Stimulated activated CD8-positive, alpha-beta memory T cell treated with anti-CD3 and anti-CD28 coated beads, Interleukin-15, amount 100 ng/mL, for 4 hours (primary cell): ENCODE data around the gene GPR135.
"Not testable (repeated sequence)": the region's sequence is repeated elsewhere in the genome, so short reads cannot be mapped to it uniquely, and the experiment has no call there.

Source experiments
- DNase-seq, 2 donors: peaks; one replicate each; pipeline ENCODE4 v3.0.0-alpha.2; 2020; ENCODE audit warnings: low read depth in 2 of 2

Gene GPR135

GRCh38 chr14:59475709-59476108, 10.5 kb upstream of the GPR135 start:
- DNase-seq, result no peak

- no peak for DNase-seq
These were observed 9.0 kb upstream of the GPR135 start for GRCh38 chr14:59474172-59474571.

- peak in 1 of 2 donors; percentile 38 for DNase-seq
These were observed 479 bp downstream of the GPR135 start for GRCh38 chr14:59464486-59465315.

GRCh38 chr14:59463787-59464485, 1.2 kb downstream of the GPR135 start:
- DNase-seq, result no peak

GRCh38 chr14:59461891-59462290, 3.3 kb downstream of the GPR135 start:
- no peak for DNase-seq

GRCh38 chr14:59460378-59460777, 4.8 kb downstream of the GPR135 start:
- DNase-seq, result no peak

- no peak for DNase-seq
These were observed 6.7 kb downstream of the GPR135 start for GRCh38 chr14:59458486-59458885.

- DNase-seq, result no peak
These were observed 9.8 kb downstream of the GPR135 start for GRCh38 chr14:59455411-59455810.

- no peak for DNase-seq
These were observed 11.0 kb downstream of the GPR135 start for GRCh38 chr14:59454139-59454538.

- no peak for DNase-seq
These were observed 13.3 kb downstream of the GPR135 start for GRCh38 chr14:59451849-59452248.

GRCh38 chr14:59450716-59451115, 14.5 kb downstream of the GPR135 start:
- DNase-seq, result no peak

- DNase-seq, result not testable (repeated sequence)
These were observed 16.5 kb downstream of the GPR135 start for GRCh38 chr14:59448673-59449072.

- DNase-seq, result no peak
These were observed 25.8 kb downstream of the GPR135 start for GRCh38 chr14:59439256-59439965.

- no peak for DNase-seq
These were observed 27.0 kb downstream of the GPR135 start for GRCh38 chr14:59438195-59438647.

- no peak for DNase-seq
These were observed 29.2 kb downstream of the GPR135 start for GRCh38 chr14:59435987-59436386.

- no peak for DNase-seq
These were observed 30.1 kb downstream of the GPR135 start for GRCh38 chr14:59435101-59435500.

- DNase-seq, result no peak
These were observed 35.4 kb downstream of the GPR135 start for GRCh38 chr14:59429790-59430189.

GRCh38 chr14:59428581-59429012, 36.6 kb downstream of the GPR135 start:
- no peak for DNase-seq

- no peak for DNase-seq
These were observed 37.3 kb downstream of the GPR135 start for GRCh38 chr14:59427653-59428580.

- DNase-seq, result no peak
These were observed 39.8 kb downstream of the GPR135 start for GRCh38 chr14:59425322-59425935.
